ENCODE data around the gene CCL4L2.

Gene CCL4L2

GRCh38 chr17:36195434-36196130 is 15.3 kb upstream of the CCL4L2 start:
- no peak for TF ChIP-seq POLR2AphosphoS5 (IDR thresholded peaks at IDR 0.05; ENCODE audit: low read depth)
- no peak for TF ChIP-seq CTCF (IDR thresholded peaks at IDR 0.05; ENCODE audit: insufficient read depth, low read length)
- no peak for TF ChIP-seq SPI1 (IDR thresholded peaks at IDR 0.05; ENCODE audit: borderline replicate concordance, low read depth)
- TF ChIP-seq GABPA (IDR thresholded peaks at IDR 0.05; ENCODE audit: low read depth), result no peak
- no peak for TF ChIP-seq REST (IDR thresholded peaks at IDR 0.05; ENCODE audit: insufficient replicate concordance, low read depth)
- Histone ChIP-seq H3K27ac (replicated peaks) (peak overlapping the region; percentile 40), H3K27me3 (ENCODE audit: insufficient read depth, poor library complexity, severe bottlenecking) (no peaks in the 10 kb centered on the region), H3K4me3 (replicated peaks; ENCODE audit: insufficient read depth, low read length) (no peak overlapping the region)
- DNase-seq (ENCODE audit: low read depth in 1 of 2, low spot score in 1 of 2), result no peak

- Histone ChIP-seq H3K4me3 (replicated peaks; ENCODE audit: insufficient read depth, low read length) (no peak overlapping the region), H3K27me3 (ENCODE audit: insufficient read depth, poor library complexity, severe bottlenecking) (no peaks in the 10 kb centered on the region), H3K27ac (replicated peaks) (peak overlapping the region; percentile 40)
- DNase-seq (ENCODE audit: low read depth in 1 of 2, low spot score in 1 of 2), result no peak
- TF ChIP-seq POLR2AphosphoS5 (IDR thresholded peaks at IDR 0.05; ENCODE audit: low read depth) (no peak), REST (IDR thresholded peaks at IDR 0.05; ENCODE audit: insufficient replicate concordance, low read depth) (no peak), CTCF (IDR thresholded peaks at IDR 0.05; ENCODE audit: insufficient read depth, low read length) (no peak), SPI1 (IDR thresholded peaks at IDR 0.05; ENCODE audit: borderline replicate concordance, low read depth) (no peak), GABPA (IDR thresholded peaks at IDR 0.05; ENCODE audit: low read depth) (no peak)
Observed at GRCh38 chr17:36196131-36196486, 14.8 kb upstream of the CCL4L2 start.

- no peaks in the 10 kb centered on the region for H3K27me3 ChIP-seq (ENCODE audit: insufficient read depth, poor library complexity, severe bottlenecking)
- TF ChIP-seq POLR2AphosphoS5 (IDR thresholded peaks at IDR 0.05; ENCODE audit: low read depth) (no peak), GABPA (IDR thresholded peaks at IDR 0.05; ENCODE audit: low read depth) (no peak), REST (IDR thresholded peaks at IDR 0.05; ENCODE audit: insufficient replicate concordance, low read depth) (no peak), CTCF (IDR thresholded peaks at IDR 0.05; ENCODE audit: insufficient read depth, low read length) (no peak), SPI1 (IDR thresholded peaks at IDR 0.05; ENCODE audit: borderline replicate concordance, low read depth) (no peak)
- DNase-seq (ENCODE audit: low read depth in 1 of 2, low spot score in 1 of 2), result no peak
- no peak overlapping the region for H3K4me3 ChIP-seq (replicated peaks; ENCODE audit: insufficient read depth, low read length)
- no peak overlapping the region for H3K27ac ChIP-seq (replicated peaks)
Observed at GRCh38 chr17:36197387-36197703, 13.5 kb upstream of the CCL4L2 start.
